MG63 (cell line): Measurements from ENCODE around the gene MRPS34. TPM values are rescaled to one million over a fixed set of nuclear protein-coding genes. Genes with fewer than 3 reads are reported as not detected.
"Not testable (repeated sequence)": the region's sequence is repeated elsewhere in the genome, so short reads cannot be mapped to it uniquely, and the experiment has no call there.

Experiments
- DNase-seq: peaks from one replicate; pipeline ENCODE4 v3.0.0-alpha.2; 2020
- H3K27me3 ChIP-seq: fragments of 250-450 bp; sonication (Bioruptor Pico); 2 replicates; pipeline ENCODE4 v1.5.1; 2020; ENCODE audit warnings: mild to moderate bottlenecking, moderate library complexity
- H3K36me3 ChIP-seq: fragments of 250-450 bp; sonication (Bioruptor Pico); 2 replicates; pipeline ENCODE4 v1.5.1; 2020; ENCODE audit warnings: mild to moderate bottlenecking, moderate library complexity
- H3K4me3 ChIP-seq: fragments of 250-450 bp; sonication (Bioruptor Pico); 2 replicates; pipeline ENCODE4 v1.5.1; 2020; ENCODE audit warnings: mild to moderate bottlenecking, moderate library complexity
- H3K9me3 ChIP-seq: fragments of 250-450 bp; sonication (Bioruptor Pico); 2 replicates; pipeline ENCODE4 v1.5.1; 2020; ENCODE audit warnings: mild to moderate bottlenecking, moderate library complexity
- total RNA-seq: library from RNA; depleted of rRNA; stranded (reverse); fragments of >200 nt; shearing (Covaris generic); gene quantifications from 2 replicates; pipeline ENCODE4 v1.2.3, GENCODE V29; 2014; ENCODE audit warnings: low replicate concordance

Gene MRPS34
- total RNA-seq, 1 experiment from 2014 or later: 225 TPM

DNA sequence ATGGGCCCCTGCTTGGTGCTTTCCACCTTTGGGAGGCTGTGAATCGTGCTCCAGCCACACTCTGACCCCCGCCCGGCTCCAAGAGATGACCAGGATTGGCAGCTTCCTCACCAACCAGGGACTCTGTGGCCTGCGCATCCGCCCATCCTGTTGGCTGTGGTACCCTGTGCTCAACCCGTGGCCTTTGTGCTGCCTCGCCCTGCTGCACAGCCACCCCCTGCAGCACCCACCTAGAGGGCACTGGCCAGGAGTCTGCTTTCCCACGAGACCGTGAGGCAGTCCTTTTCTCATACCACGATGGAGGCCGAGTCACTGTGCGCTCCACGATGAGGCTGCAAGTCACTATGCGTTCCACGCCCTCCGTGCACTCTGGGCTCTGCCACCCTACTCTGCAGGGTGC lies 21.0 kb downstream of the MRPS34 start:
- Histone ChIP-seq H3K27me3 (no peaks in the 10 kb centered on the region), H3K36me3 (peaks cover 63% of the 10 kb centered on the region), H3K4me3 (no peak overlapping the region), H3K9me3 (no peaks in the 10 kb centered on the region)
- DNase-seq: no peak

GRCh38 chr16:1749152-1750117 lies 23.5 kb downstream of the MRPS34 start:
- Histone ChIP-seq H3K4me3 (no peak overlapping the region), H3K9me3 (no peaks in the 10 kb centered on the region), H3K27me3 (no peaks in the 10 kb centered on the region), H3K36me3 (peaks cover 72% of the 10 kb centered on the region)
- DNase-seq: no peak

DNA sequence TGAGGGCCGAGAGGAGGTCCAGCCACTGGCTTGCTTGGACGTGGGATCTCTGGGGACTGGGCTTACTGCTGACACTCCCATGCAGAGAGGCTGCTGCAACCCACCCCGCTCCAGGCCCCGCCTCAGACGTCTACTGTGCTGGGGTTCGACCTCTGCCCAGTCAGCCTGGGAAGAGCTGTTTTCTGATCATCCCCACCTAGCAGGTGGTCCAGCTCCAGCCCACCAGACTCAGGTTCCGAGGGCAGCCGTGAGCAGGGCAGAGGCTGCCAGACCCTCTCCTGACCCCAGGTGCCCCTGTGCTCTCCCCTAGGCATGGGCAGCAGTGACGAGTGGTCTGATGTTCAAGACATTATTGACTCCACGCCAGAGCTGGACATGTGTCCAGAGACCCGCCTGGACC lies 25.0 kb downstream of the MRPS34 start:
- H3K36me3 ChIP-seq: peaks cover 66% of the 10 kb centered on the region
- H3K27me3 ChIP-seq: no peaks in the 10 kb centered on the region
- H3K9me3 ChIP-seq: no peaks in the 10 kb centered on the region
- no peak overlapping the region for H3K4me3 ChIP-seq
- no peak for DNase-seq

DNA sequence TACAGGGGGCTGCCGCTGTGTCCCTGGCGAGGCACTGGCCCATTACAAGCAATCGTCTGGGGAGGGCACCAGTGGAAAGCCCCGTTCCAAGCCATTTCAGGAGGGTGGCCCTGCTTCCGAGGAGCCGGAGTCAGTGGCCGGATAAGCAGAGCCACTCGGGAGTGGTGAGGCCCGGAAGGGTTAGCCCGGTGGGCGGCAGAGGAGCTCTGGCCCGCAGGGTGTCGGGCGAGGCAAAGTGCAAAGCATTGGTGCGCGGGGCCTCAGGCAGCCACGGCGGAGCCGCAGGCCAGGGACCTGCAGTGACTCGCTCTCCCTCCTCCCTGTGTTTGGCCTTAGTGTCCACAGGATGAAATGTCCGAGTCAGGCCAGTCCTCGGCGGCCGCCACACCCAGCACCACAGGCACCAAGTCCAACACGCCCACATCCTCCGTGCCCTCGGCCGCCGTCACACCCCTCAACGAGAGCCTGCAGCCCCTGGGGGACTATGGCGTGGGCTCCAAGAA lies 26.2 kb downstream of the MRPS34 start:
- no peaks in the 10 kb centered on the region for H3K27me3 ChIP-seq
- no peaks in the 10 kb centered on the region for H3K9me3 ChIP-seq
- no peak for DNase-seq
- H3K4me3 ChIP-seq: no peak overlapping the region
- H3K36me3 ChIP-seq: peaks cover 58% of the 10 kb centered on the region

DNA sequence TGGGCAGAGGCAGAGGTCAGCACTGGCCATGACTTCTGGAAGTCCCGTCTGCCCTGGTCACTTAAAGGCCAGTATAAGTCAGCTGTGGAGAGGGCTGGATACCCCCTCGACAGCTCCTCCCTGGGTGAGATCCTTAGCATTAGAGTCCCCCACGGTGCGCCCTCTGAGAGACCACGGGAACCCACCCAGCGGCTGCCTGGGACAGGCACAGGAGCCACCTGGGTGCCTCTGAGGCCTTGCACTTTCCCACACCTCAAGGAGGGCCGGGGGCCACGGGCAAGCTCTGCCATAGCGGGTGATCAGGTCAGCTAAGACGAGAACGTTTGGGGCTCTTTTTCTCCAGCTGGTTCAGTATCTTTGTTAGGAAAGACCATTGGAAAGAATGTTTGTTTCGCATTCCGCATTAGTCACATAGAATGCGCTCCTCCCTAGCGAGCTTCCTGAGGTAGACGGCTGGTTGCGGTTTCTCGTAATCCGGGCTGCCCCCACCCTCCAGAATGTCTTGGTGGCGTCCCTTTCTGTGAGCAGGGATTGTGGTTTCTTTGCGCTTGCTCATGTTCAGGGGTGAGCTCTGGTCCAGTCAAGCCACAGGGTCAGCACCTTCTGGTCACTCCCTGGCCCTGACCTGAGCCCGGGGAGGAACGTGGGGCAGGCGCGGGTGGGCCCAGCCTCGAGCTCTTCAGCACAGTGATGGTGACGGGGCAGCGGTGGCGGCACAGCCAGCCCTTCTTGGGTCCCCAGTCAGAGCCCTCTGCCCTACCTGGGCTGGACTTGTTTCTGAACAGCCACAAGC lies 26.8 kb downstream of the MRPS34 start:
- peaks cover 55% of the 10 kb centered on the region for H3K36me3 ChIP-seq
- H3K4me3 ChIP-seq: no peak overlapping the region
- peak; percentile 87 for DNase-seq
- H3K9me3 ChIP-seq: no peaks in the 10 kb centered on the region
- H3K27me3 ChIP-seq: no peaks in the 10 kb centered on the region

DNA sequence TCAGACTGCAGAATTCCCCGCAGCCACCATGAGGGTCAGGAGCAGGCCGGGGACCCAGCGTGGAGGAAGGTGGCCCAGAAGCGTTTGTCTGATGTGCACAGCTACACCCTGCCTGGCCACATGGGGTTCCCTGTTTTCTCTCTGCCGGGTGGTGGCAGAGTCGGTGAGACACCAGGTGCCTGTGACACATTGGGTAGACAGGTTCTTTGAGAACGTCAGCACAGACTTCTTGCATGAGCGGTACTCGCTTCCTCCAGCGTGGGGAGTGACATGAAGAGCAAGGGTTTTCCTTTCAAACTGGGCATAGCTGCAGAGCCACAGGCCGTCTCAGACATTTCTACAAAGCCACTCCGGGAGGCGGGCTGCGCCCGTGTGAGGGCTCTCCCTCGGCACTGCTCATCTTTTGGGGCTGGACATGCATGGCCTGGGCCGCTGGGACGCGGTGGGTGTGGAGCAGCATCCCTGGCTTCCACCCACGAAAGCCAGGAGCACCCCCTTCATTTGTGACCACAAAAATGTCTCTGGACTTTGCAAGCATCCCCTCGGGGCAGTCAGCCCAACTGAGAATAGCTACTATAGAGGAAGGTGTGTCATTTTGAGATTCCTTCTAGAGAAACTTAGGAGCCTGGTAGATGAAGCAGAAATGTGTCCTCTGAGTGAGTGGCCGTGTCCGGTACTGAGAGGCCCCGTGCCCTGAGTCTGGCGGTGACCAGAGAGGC lies 27.6 kb downstream of the MRPS34 start:
- peaks cover 56% of the 10 kb centered on the region for H3K36me3 ChIP-seq
- H3K27me3 ChIP-seq: no peaks in the 10 kb centered on the region
- H3K9me3 ChIP-seq: no peaks in the 10 kb centered on the region
- H3K4me3 ChIP-seq: no peak overlapping the region
- DNase-seq: peak; percentile 71

DNA sequence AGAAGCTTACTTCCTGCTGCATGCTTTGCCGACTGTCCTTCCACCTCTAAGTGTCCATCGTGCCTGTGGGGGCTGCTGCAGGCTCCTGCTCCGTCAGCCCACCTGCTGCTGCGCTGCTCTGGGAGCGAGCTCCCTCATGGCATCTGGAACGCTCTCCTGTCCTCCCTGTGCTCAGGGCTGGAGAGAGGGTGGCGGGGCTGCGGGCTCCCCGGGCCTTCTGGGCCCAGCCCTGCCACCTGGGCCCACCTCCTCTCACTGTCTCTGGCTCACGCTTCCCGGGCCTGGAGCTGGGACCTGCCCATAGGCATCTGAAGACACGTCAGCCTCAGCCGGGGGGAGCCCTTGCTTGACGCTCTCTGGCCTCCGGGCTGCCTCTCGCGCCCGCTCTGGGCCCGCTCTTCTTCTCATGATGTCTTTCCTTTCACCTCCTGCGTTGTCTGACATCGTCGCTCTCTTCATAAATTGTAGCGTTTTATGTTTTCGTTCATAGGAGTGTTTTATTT lies 28.5 kb downstream of the MRPS34 start:
- Histone ChIP-seq H3K27me3 (no peaks in the 10 kb centered on the region), H3K36me3 (peaks cover 52% of the 10 kb centered on the region), H3K4me3 (no peak overlapping the region), H3K9me3 (no peaks in the 10 kb centered on the region)
- DNase-seq: no peak

- DNase-seq: no peak
- H3K36me3 ChIP-seq: peaks cover 45% of the 10 kb centered on the region
- no peaks in the 10 kb centered on the region for H3K27me3 ChIP-seq
Observed at GRCh38 chr16:1743376-1744337, 29.3 kb downstream of the MRPS34 start.

GRCh38 chr16:1741553-1742165 lies 31.3 kb downstream of the MRPS34 start:
- Histone ChIP-seq H3K4me3 (no peak overlapping the region), H3K36me3 (peaks cover 28% of the 10 kb centered on the region), H3K9me3 (no peaks in the 10 kb centered on the region), H3K27me3 (no peaks in the 10 kb centered on the region)
- no peak for DNase-seq

More at GRCh38 chr16:1743376-1744337, 29.3 kb downstream of the MRPS34 start:
- Histone ChIP-seq H3K4me3 (no peak overlapping the region), H3K9me3 (no peaks in the 10 kb centered on the region)

GRCh38 chr16:1740781-1741490 lies 32.0 kb downstream of the MRPS34 start:
- H3K4me3 ChIP-seq: no peak overlapping the region
- H3K27me3 ChIP-seq: no peaks in the 10 kb centered on the region
- H3K9me3 ChIP-seq: no peaks in the 10 kb centered on the region
- peaks cover 27% of the 10 kb centered on the region for H3K36me3 ChIP-seq
- DNase-seq: no peak

DNA sequence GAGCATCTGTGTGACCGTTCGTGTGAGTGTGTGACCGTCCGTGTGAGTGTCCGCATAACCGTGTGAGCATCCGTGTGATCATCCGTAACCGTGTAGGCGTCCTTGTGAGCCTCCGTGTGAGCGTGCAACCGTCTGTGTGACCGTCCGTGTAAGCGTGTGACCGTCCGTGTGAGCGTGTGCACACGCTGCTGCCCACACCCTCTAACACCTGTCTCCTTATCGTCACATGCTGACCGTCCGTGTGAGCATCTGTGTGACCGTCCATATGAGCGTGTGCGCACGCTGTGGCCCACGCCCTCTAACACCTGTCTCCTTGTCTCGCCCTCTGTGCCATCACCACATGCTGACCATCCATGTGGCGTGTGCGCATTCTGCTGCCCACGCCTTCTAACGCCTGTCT lies 32.7 kb downstream of the MRPS34 start:
- Histone ChIP-seq H3K36me3 (peaks cover 20% of the 10 kb centered on the region), H3K9me3 (no peaks in the 10 kb centered on the region), H3K4me3 (no peak overlapping the region), H3K27me3 (no peaks in the 10 kb centered on the region)
- no peak for DNase-seq

DNA sequence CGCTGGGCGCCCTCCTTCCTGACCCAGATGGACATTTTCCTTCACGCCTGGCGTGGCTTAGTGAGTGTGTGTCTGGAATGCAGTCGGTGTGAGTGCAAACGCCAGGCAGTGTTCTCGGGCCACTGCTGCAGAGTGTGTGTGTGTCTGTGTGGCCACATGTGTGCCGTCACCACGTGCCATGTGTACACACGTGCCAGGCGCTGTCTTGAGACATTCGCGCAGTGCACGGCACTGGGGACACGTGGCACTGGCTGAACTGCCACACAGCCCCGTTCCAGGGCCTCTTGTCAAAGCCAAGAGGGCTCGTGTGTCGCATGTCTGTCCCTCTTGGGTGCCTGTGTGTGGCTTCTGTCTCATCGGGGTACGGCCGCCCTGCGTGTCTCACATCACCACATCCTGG lies 38.1 kb downstream of the MRPS34 start:
- Histone ChIP-seq H3K4me3 (no peak overlapping the region), H3K27me3 (no peaks in the 10 kb centered on the region), H3K36me3 (peaks cover 39% of the 10 kb centered on the region), H3K9me3 (peaks cover 6% of the 10 kb centered on the region; the same call in 1 of the 2 replicates)
- no peak for DNase-seq

GRCh38 chr16:1734123-1734522 lies 38.8 kb downstream of the MRPS34 start:
- no peak for DNase-seq
- H3K27me3 ChIP-seq: no peaks in the 10 kb centered on the region
- H3K4me3 ChIP-seq: no peak overlapping the region
- peaks cover 6% of the 10 kb centered on the region; the same call in 1 of the 2 replicates for H3K9me3 ChIP-seq
- H3K36me3 ChIP-seq: peaks cover 41% of the 10 kb centered on the region

GRCh38 chr16:1732551-1732987 lies 40.4 kb downstream of the MRPS34 start:
- H3K36me3 ChIP-seq: peaks cover 52% of the 10 kb centered on the region
- not testable (repeated sequence) for DNase-seq, H3K4me3 ChIP-seq, H3K27me3 ChIP-seq, H3K9me3 ChIP-seq
